ENCODE measurements around the gene GRIK2. TPM values are rescaled to one million over a fixed set of nuclear protein-coding genes. Genes with fewer than 3 reads are reported as not detected.

Gene GRIK2
- polyA plus RNA-seq, 4 donors: 13.4 to 16.9 (median 15.1) TPM

DNA sequence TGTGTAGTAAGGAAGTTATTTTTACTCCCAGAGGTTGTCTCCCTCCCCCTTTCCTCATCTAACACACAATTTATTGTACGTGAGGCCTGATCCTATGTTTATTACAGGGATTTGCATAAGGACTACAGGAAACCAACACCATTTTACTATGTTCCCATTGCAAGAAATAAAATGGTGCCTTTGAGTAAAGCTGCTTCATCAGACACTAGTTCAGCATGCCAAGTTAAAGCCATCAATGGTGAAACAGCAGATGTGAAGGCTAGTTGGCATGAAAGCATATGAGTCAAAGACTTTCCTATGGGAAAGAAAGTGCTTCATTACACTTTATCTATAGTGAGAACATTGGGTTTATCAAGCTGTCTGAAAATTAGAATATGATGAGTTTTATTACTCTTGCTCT is 543.0 kb downstream of the GRIK2 start:
- no peak for DNase-seq (ENCODE audit: low read depth in 4 of 4, low spot score in 3 of 4)

DNA sequence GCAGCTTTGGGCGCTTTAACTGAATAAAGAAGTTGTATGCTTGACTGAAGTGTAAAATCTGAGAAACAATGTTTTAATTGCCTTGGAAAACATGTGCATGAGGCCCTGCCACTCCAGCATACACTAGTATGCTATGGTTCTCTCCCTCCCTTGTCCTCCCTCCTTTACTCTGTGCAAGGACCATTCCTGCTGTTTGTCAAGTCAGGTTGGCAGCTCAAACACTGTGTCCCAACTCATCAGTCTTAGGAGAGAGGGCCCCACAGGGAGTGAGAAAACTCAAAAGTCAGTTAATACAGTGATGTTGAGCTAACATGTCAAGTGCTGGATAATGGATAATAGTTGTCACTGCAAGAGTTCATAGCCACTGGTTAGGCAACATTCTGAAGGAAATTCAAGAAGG is 543.6 kb downstream of the GRIK2 start:
- DNase-seq (ENCODE audit: low read depth in 4 of 4, low spot score in 3 of 4): no peak

DNA sequence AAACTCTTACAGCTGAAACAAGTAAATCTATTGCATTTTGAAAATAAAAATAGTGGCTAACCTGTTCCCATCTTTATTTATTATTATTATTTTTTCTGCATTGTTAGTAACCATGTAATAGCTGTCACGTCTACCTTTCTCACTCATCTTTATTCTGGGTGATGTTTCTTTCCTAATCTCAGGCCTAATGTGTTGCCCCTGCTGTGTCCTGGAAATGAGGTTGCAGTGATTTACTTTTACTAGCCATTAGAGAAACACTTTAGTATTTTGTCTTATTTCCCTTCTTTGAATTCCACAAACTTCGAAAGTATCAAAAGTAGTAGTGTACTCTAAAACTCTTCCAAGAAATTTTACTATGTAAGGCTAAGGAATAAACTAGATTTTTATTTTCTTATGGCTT is 546.9 kb downstream of the GRIK2 start:
- DNase-seq (ENCODE audit: low read depth in 4 of 4, low spot score in 3 of 4): no peak

GRCh38 chr6:101956961-101957360 is 563.5 kb downstream of the GRIK2 start:
- DNase-seq (ENCODE audit: low read depth in 4 of 4, low spot score in 3 of 4): no peak

DNA sequence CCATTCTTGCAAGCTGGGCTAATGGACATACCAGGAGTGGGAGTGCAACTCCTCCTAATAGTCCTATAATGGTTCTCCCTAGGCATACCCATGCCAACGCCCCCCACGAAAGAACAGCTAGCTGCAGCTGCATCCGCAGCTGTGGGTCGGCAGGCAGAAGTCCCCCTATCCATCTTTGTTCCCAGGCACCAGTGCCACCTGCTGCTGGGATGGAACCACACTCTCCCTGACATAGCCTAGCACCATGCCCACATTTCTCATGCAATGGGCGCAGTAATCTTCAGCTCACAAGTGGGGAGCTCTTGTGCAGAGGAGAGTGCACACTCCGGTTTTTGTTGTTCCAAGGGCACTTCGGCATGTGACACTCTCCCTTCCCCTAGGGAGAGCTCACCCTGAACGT is 567.8 kb downstream of the GRIK2 start:
- DNase-seq (ENCODE audit: low read depth in 4 of 4, low spot score in 3 of 4): no peak

DNA sequence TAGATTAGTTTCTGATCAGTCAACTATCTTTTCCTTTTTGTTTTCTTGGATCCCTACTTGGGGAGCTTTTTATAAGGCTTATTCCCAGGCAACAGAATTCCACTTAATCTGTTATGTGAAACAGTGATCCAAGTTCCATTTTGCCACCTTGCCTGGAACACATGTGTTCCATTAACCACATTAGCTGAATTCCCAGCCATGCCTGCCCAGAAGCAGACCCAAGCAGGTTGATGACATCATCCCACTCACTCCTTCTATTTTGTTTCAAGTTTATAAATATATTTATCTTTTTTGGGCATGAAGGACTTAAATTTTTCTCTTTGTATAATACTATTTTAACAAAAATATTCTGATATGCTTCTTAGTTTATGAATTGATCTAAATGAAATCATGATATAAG is 587.4 kb downstream of the GRIK2 start:
- DNase-seq (ENCODE audit: low read depth in 4 of 4, low spot score in 3 of 4): no peak

DNA sequence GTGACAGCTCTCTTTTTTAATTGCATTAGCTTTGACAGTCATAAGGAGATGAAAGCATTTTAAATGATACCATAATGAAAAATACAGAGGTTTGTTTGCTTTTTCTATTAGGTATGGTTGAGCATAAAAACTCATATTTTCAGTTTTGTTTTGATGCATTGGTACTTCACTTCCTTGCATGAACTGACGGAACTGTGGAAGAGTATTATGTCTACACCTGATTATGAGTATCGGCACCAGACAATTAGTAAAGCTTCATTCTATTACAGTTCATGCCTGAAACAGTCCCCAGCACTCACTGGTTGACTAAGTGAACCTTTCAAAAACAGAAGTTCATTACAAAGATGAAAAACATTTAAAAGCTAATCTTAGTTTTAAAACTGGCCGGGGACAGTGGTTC is 593.0 kb downstream of the GRIK2 start:
- no peak for DNase-seq (ENCODE audit: low read depth in 4 of 4, low spot score in 3 of 4)

DNA sequence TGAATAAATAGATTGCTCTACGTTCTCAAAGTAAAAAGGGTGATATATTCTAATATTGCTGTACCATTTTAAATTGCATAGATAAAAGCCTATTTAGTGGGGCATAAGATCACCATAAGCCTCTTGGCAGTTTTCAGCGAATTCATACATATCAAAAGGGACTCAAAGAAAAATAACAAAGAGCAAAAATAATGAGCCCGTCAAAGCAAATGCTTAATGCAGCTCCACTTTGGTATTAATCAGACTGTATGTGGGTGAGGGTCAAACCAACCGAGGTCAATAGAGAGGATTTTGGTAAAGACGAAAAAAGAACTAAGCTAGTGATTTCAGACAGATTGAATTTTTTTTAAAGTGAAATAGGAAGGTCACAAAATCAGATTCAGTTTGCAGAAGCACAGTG is 598.8 kb downstream of the GRIK2 start:
- no peak for DNase-seq (ENCODE audit: low read depth in 4 of 4, low spot score in 3 of 4)

DNA sequence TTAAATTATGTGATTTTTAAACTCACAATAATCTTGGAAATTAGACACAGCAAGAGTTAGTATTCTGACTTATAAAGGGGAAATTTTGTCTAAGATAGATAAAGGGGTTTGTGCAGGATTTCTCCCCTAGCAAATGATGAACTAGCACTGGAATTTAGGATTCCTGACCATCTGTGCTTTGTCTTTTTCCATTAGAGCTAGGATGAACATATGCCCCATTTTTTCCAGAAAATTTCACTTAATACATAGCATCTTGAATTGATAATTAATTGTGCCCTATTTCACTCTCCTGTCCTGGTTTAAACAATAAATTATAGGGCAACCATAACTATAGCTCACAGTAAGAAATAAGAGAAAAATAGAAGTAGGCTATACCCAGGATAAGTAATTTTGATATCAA is 601.0 kb downstream of the GRIK2 start:
- DNase-seq (ENCODE audit: low read depth in 4 of 4, low spot score in 3 of 4): no peak

GRCh38 chr6:102015431-102015830 is 621.9 kb downstream of the GRIK2 start:
- DNase-seq (ENCODE audit: low read depth in 4 of 4, low spot score in 3 of 4): no peak

DNA sequence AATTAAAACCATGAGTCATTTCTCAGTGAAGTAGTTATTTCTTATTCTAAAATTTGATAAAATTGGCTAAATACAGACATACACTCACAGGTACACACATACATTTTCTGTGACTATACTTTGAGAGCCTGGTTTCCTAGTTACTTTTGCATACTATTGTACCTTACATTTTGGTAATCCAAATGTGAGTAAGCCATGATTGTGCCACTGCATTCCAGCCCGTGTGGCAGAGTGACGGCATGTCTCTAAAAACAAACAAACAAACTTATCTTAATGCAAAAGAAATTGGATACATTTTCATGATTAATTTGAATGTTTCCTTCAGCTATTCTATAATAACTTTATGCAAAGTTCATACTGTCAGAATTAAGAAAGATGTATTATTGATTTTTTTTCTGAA is 628.8 kb downstream of the GRIK2 start:
- no peak for DNase-seq (ENCODE audit: low read depth in 4 of 4, low spot score in 3 of 4)

GRCh38 chr6:102022803-102023202 is 629.3 kb downstream of the GRIK2 start:
- DNase-seq (ENCODE audit: low read depth in 4 of 4, low spot score in 3 of 4): no peak

- DNase-seq (ENCODE audit: low read depth in 4 of 4, low spot score in 3 of 4): no peak
Observed at GRCh38 chr6:102023977-102024657, 630.6 kb downstream of the GRIK2 start.

DNA sequence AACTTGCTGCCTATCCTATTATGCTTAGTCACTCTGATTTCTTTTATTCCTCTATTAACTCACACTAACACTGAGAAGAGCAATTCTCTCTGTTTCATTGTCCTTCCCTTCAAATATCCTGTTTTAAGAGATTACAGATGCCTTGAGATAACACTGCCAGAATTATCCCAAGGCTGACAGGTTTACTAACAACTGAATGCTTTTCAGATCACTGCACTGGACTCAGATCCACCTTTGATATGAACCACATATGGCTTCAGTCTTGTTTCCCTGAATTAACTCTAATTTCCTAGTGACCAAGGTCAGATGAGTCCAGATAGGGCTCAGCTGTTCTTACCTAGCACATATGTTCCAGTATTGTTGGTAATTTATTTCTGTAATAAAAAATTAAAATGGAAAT is 633.1 kb downstream of the GRIK2 start:
- no peak for DNase-seq (ENCODE audit: low read depth in 4 of 4, low spot score in 3 of 4)

DNA sequence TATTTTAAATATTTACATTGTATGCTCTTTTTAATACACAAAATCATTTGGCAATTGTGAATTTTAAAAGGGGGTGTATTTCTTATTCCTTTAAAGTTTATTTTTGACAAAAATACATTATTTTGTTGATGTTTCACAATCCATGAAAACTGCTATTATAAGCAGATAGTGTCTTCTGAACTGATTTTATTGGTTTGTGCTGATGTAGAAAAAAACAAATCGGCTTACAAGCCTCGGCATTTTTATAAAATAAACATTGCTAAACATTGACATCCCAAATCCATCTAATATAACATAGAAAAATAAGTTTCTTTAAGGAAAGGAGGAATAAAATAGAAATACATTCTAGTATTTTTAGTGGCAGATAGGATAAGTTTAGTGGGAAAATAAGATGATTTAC is 634.7 kb downstream of the GRIK2 start:
- DNase-seq (ENCODE audit: low read depth in 4 of 4, low spot score in 3 of 4): no peak

GRCh38 chr6:102038964-102039363 is 645.5 kb downstream of the GRIK2 start:
- DNase-seq (ENCODE audit: low read depth in 4 of 4, low spot score in 3 of 4): no peak

- no peak for DNase-seq (ENCODE audit: low read depth in 4 of 4, low spot score in 3 of 4)
Observed at GRCh38 chr6:102039441-102039840, 645.9 kb downstream of the GRIK2 start.

DNA sequence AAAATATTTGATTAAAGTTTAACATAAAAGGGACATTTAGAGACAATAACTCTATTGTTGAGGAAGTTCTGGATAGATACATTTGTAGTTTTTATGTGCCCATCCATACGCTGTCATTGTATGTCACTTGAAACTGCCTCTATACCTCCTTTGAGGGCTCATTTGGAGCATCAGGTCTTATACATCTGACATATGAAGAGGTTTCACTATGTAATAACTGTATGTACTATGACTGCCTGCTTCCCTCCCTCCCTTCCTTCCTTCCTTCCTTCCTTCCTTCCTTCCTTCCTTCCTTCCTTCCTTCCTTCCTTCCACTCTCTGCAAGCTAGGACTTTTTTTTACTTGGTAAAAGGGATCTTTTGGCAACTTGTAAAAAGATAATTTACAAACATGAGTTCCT is 657.5 kb downstream of the GRIK2 start:
- DNase-seq (ENCODE audit: low read depth in 4 of 4, low spot score in 3 of 4): no peak

GRCh38 chr6:102051720-102052119 is 658.2 kb downstream of the GRIK2 start:
- DNase-seq (ENCODE audit: low read depth in 4 of 4, low spot score in 3 of 4): no peak

GRCh38 chr6:102064142-102064541 is 670.6 kb downstream of the GRIK2 start:
- DNase-seq (ENCODE audit: low read depth in 4 of 4, low spot score in 3 of 4): no peak

DNA sequence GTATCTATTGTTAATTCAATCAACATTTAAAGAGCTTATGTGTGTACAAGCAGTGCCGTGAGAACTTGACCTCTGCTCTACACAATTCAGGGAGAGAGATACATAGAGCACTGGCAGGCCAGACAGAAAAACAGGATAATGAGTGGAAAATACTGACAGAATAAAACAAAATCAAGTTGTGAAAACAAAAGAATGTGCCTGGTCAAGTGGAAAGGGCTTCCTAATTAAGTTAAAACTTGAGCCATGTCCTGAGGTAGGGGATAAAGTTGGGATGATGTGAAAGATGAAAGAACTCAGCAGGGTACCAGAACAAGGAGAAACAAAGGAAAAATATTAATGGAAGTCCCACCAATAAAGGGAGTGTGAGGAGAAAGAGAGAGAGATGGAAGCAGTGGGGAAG is 672.8 kb downstream of the GRIK2 start:
- no peak for DNase-seq (ENCODE audit: low read depth in 4 of 4, low spot score in 3 of 4)

- no peak for DNase-seq (ENCODE audit: low read depth in 4 of 4, low spot score in 3 of 4)
Observed at GRCh38 chr6:102068349-102068929, 674.9 kb downstream of the GRIK2 start.

DNA sequence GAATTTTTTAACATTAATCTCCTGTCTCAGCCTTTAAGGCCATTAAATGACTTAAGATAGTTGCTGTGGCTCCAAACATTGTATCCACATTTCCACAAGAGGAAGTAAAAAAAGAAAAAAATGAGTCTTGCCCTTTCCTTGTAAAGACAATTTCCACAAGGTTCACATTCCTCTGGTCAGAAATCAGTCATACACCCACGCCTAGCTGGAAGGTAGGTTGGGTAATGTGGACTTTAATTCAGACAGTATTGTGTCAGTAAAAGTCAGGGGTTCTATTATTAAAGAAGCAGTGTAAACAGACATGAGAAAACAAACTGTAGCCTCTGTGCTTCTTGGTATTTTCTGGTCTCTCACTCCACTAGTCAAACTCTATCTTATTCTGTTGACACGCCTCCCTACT is 682.0 kb downstream of the GRIK2 start:
- no peak for DNase-seq (ENCODE audit: low read depth in 4 of 4, low spot score in 3 of 4)
